NCI-H69 (cell line): Measurements from ENCODE around the gene FRMD4A.

Source experiments
- DNase-seq: peaks from one replicate; lab custom pipeline; 2025; lab: John Stamatoyannopoulos, UW

FRMD4A gene

DNA sequence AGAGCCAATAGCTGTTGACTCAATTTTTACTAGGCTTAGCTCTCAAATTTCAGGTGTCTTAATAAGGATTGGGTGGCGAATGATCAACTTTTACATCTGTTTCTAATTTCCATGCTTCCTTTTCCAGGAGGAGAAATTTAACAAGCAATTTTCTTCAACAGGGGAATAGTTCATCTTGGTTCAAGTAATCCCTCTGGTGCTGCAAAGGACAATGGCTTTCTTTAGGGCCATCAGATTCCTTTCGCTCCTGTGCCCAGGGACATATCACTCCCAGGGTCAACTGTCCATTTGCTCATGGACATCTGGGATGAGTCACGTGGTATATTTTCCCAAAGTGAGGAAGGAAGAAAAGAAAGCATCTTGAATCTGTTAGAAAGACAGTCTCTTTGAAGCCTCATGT lies 313.3 kb downstream of the FRMD4A start:
- DNase-seq = no peak

- no peak for DNase-seq
Observed at GRCh38 chr10:14016931-14017333, 313.8 kb downstream of the FRMD4A start.

DNA sequence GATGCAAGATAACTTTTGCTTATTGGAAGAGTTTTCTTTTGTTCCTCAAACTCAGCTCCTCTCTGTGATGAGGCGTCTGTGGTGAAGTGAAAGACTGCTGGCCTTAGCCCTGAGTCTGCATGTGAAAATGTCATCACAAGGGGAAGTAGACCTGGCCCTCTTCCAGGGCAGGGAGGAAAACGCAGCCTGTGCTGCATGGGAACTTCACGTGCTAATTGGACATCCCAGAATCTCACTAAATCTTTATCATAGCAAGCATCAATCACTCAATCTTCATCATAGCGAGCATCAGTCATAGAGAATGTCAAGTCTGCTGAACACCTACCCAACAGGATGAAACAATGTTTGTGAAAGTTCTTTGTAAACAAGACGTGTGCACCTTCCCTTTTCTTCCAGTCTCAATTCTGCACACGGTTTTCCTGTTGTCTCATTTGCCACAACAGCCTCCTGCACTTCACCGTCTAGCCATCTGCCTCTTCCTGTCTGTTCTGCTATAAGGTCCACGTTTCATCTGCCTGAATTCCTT lies 314.6 kb downstream of the FRMD4A start:
- no peak for DNase-seq

DNA sequence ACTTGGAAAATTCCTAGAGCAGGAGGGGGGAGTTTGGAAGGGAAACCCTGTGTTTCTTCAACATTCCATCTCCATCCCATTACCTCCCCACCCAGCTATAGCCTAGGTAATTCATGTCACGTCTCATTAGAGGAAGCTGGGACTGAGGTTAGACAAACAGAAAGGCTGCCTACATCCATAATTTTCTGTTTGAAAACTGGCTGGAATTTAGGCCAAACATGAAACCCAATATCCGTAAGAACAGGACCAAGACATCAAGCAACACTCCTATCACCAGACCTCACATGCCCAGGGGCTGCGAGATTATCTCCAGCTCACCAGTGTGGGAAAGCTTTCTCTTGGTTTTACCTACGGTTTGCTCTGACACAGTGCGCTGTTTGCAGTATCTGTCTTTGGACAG lies 316.3 kb downstream of the FRMD4A start:
- peak; percentile 41 for DNase-seq

DNA sequence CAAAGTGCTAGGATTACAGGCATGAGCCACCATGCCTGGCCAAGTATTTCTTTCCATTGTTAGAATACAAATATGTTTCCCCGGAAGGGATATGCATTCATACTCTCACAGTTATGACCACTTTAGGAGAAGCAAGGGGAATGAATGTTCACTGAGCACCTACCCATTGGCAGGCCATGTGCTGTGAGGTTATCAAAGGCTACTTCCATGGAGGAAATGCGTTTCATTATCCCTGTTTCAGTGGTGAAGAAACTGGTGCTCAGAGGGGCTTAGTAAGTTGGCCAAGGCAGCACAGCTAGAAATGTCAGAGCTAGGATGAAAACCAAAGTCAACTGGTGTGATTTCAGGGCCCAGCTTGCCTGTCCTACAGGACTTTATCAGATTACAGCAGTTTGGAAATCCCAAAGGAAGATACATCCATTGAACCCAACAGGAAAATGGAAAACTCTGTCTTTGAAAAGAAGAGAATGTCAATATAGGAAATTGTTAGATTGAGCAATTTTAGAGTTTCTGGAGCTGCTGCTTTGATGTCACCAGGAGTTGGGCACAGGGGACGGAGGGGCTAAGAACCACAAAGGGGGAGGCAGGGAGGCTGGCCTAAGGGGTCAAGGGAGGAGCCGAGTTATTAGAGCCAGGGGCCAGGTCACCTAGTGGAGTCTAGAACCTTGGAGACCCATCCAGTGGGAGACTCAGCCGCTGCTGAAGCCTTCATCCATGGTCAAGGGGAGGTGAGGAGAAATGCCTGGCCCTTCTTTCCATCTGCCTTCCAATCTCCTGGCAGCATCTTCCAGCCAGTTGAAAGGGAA lies 319.8 kb downstream of the FRMD4A start:
- no peak for DNase-seq

- DNase-seq = peak; percentile 77
Observed at GRCh38 chr10:14010101-14010558, 320.6 kb downstream of the FRMD4A start.

DNA sequence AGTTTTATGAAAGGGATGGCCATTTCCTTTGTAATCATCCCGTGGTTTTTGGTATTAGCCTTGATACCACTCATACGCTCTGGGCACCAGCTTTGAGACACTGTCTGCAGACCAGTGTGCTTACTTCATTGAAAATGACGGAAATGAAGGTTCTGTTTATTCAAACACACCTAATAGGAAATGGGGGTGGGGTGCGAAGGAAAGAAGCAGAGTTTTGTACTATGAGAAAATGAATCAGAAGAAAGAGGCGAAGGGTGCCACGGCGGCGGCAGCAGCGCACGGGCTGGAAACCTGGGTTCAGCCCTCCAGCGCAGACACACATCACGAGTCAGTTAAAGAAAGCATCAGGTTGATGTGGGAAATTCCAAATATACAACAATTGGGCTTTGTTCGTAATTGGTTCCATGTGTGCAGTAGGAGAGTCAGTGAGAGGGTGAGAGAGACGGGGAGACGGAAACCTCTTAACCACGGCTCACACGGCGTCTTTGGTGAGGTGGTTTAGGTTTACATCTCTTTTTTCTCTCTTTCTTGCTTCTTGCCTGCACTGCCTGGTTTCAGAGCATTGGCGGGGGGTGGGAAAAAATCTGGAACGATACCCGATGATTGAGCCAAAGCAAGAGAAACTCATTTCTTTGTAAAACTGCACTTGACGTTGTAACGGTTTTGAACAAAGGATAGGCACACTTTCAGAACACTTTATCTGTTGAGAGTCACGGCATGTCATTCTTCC lies 321.2 kb downstream of the FRMD4A start:
- peak; percentile 89 for DNase-seq

- DNase-seq = no peak
Observed at GRCh38 chr10:14008740-14009080, 322.0 kb downstream of the FRMD4A start.

- DNase-seq = peak; percentile 33
Observed at GRCh38 chr10:14004536-14004935, 326.2 kb downstream of the FRMD4A start.

- DNase-seq = no peak
Observed at GRCh38 chr10:14003517-14004184, 327.1 kb downstream of the FRMD4A start.

DNA sequence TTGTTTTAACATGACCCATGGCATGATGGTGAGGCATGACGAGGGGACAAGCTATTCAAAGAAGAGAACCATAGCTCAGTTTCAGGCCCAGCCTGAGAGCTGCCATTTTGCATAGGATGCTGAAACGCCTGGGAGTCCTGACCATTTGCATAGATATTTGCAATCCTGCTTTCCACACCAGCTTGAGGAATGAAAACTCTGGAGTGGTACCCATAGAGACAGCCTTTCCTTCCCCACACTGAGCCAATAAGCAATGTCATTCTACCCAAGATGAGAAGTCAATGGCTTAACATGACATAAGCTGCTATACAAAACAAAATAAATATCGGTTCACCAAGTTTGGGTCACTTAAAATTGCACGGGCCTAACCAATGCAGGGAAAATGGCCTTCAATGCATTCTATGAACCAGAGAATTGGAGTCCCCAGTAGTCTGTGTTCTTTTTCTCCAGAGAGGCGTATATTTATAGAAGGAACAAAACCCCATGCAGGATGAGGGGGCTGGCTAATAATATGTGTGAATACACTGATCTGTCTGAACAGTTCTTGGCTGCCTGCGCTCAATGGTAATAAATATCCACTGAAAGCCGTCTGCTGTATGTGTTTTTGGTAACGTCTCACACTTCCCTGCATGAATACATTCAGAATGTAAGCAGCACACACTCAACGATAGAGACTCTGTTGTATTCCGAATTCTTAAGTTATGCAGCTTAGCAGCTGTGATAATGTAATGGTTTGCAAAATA lies 329.3 kb downstream of the FRMD4A start:
- no peak for DNase-seq

- DNase-seq = no peak
Observed at GRCh38 chr10:13998163-13998835, 332.4 kb downstream of the FRMD4A start.

DNA sequence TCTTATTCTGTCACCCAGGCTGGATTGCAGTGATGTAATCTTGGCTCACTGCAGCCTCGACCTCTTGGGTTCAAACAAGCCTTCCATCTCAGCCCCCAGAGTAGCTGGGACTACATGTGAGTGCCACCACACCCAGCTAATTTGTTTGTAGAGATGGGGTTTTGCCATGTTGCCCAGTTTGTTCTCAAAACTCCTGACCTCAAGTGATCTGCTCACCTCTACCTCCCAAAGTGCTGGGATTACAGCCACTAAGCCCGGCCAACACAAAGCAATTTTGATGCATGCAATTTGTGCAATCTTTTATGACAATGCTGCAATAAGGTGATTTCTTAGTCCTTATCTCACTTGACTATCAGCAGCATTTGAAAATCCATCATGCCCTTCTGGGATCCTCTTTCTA lies 333.1 kb downstream of the FRMD4A start:
- no peak for DNase-seq

DNA sequence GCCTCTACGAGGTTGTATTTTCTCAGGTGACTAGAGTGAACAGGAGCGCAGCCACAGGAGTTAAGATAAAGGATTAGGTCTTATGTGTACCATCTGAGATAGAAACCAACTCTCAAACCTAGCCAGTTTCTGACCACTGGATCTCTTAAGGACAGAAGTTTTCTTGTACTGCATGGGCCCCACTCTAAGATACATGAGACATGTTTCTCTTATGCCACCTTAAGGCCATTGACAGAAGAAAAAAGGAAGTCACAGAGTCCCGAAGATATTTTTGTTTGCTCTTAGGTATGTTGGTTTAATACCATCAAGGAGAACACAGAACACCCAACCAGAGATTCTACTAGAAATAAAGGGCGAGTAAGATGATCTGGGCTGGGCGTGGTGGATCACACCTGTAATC lies 335.8 kb downstream of the FRMD4A start:
- DNase-seq = no peak

DNA sequence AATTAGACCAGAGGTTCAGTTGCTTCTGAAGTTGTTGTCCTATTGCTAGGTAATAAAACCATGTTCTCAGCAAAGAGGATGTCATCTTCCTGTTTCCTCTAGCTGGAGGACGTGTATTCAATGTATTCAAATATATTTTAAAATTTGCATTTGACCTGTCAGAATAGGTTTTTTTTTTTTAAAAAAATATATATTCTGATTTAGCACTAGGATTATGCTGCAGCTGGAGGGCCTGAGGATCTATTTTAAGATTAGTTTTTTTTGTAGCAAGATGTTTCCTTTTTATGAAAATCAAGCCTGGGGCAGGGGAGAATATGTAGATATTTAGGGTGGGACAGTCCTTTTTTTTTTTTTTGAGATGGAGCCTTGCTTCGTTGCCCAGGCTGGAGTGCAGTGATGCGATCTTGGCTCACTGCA lies 337.0 kb downstream of the FRMD4A start:
- DNase-seq = no peak

DNA sequence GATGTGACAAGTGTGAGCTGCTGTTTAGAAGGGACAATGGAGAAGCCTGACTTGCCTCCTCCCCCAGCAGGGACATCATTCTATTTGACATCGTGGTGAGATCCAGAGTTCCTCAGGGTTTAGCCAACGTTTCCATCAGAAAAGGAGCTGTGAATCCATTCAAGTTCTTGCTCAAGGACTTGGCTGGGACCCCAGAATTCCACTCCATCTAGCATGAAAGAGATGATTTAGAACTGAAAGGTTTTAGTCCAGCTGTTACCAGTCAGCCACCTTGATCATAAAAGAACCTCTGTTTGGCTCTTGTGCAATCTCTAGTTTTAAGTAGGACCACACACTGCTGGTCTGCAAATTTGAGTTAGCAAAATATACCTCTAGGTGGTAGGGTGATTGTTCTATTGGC lies 337.6 kb downstream of the FRMD4A start:
- no peak for DNase-seq

GRCh38 chr10:13991353-13991752 lies 339.4 kb downstream of the FRMD4A start:
- peak; percentile 30 for DNase-seq

DNA sequence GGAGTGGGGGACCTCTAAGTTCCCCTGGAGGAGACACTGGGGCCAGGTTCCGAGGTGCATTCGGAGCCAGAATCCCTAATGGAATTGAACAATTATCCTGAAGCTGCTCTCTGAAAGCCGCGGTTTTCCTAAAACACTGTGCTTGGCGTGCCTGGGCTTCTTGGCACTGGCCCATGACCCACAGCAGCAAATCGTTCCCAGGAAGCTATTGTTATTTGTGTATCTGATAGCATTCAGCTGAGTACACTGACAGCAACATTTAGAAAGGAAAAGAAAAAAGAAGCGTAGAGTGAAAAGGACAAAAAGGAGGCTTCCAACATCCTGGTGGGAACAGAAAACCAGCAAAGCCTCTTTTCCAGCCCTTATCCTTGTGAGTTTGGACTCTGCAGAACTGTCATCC lies 339.8 kb downstream of the FRMD4A start:
- peak; percentile 51 for DNase-seq

DNA sequence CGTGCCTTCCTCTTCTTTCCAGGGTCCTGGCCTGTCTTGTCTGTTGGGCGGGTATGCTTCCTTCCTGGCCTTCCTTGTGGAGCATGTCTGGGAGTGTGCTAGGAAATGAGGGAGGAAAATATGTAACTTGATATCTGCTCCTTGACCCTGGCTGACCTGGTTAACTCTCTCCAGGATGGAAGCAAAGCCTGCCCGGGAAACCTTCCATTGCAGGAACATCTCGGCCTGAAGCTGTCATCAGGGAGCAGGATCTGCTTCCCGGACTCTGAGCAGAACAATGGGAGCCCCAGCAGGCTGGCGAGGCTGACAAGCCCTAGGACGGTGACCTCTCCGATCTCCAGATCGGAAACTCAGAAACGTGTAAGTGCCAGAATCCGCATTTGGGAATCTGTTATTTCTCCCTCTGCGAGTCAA lies 340.3 kb downstream of the FRMD4A start:
- DNase-seq = peak; percentile 14

DNA sequence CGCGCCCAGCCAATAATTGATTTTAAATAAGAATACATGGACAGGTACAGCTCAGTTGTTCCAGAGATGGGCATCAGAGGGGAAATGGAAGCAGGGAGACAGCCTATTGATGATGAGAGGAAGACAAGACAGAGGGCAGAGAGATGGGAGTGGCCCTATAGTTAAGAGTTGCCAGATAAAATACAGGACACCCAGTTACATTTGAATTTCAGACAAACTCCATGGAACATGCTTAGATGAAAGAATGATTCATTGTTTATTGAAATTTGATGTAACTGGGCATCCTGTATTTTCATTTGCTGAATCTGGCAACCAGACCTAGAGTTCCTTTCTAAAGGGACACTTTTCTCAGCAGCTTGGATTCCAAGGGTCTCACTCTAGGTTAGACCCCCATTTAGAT lies 341.1 kb downstream of the FRMD4A start:
- no peak for DNase-seq

DNA sequence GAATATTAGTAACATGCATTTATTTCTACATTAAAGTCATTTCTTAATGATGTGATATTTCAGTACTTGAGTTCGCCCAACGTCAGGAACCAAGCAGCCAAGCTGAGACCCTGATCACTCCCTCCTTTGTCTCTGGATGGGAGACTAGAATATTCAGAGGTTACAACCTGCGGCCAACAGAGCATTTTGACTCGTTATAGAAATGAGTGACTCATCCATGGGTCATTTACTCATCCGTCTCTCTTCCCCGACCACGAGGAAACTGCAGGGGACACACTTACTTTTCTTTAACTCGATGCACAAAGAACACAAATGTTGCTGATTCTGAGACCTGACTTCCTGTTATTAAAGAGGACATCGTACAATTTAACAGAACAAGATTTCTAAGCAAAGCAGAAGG lies 343.3 kb downstream of the FRMD4A start:
- peak; percentile 22 for DNase-seq
